Peyer's patch (tissue), 4 donors: ENCODE measurements around the gene CDH23.

ENCODE experiments used
- CTCF ChIP-seq, 6 experiments: fragments of 450-650 bp in 4 of 6; fragments of 200-600 bp in 2 of 6; sonication (generic) in 1 of 6; IDR thresholded peaks; one replicate each; pipeline ENCODE4 v1.5.1; 2017 to 2019; ENCODE audit warnings: antibody characterized with exemption in 6 of 6, mild to moderate bottlenecking in 3 of 6, moderate library complexity in 1 of 6
- POLR2A ChIP-seq, 2 donors: fragments of 450-650 bp; IDR thresholded peaks; one replicate each; pipeline ENCODE4 v1.5.1; 2017; ENCODE audit warnings: antibody characterized with exemption in 2 of 2, mild to moderate bottlenecking in 2 of 2, moderate library complexity in 2 of 2

GRCh38 chr10:71772832-71773220 is 376.1 kb downstream of the CDH23 start:
- TF ChIP-seq CTCF (IDR thresholded peaks at IDR 0.05): no peak
- no peak for TF ChIP-seq POLR2A (IDR thresholded peaks at IDR 0.05)
